GM18861 (cell line): ENCODE results near the gene TUBAL3.

Experiments used
- ATAC-seq: cut with Tn5 transposase; IDR thresholded peaks from one replicate; pipeline ENCODE4 v1.9.1; 2021; ENCODE audit not compliant: unreplicated experiment

Gene TUBAL3

DNA sequence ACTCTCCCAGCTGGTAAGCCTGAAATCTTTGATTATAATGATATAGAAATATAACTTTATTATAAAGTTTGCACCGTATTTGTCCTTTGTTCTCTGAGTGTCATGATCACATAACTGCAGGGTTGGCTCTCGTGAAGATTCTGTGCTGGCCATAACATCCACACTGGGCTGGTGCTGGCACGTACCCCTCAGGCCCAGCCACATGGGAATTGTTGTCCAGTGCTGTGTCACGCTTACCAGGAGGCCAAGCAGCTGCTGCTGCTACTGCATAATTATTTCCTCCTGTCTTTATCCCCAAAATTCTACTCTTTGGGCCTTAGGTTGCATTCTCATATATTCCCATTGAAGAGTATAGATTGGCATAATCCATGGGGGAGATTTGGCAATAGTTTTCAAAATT lies 60.6 kb downstream of the TUBAL3 start:
- ATAC-seq: no peak

DNA sequence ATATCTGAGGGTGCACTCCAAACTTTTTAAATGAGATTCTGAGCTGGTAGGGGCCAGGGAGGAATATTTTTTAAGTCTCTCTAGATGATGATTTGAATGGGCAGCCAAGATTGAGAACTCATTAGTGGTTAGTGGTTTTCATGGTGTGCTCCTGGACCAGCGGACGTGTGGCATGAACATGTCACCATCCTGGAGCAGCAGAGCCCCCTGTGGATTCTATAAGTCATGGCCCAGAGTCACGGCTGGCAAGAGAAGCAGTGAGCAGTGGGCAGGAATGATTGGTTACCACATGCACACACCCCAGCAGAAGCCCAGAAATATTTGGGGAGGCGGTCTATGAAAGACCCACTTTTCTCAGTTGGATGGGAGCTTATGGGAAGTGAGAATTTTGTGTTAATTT lies 61.1 kb downstream of the TUBAL3 start:
- no peak for ATAC-seq
